IMR-90 (cell line): ENCODE results near the gene VPS37C. TPM values are rescaled to one million over a fixed set of nuclear protein-coding genes. Genes with fewer than 3 reads are reported as not detected.

Source experiments
- ATAC-seq: fragments of 200-7000 bp; cut with Tn5 transposase; 2 replicates; pipeline ENCODE4 v1.9.1; 2020; ENCODE audit warnings: low read depth, mild to moderate bottlenecking, moderate library complexity
- BruUV-seq: library from RNA; stranded (reverse); fragments of 400-500 nt; replicated peaks from 2 replicates; lab custom pipeline; 2021; lab: Mats Ljungman, UMichigan
- CTCF ChIA-PET: fragments of 300-600 bp; formaldehyde crosslinking; extraction: SDS; loops from one replicate; lab custom pipeline; 2021; ENCODE audit warnings: antibody characterized with exemption; lab: Yijun Ruan, JAX
- POLR2A ChIA-PET: fragments of 300-600 bp; sonication (Branson Sonifier 250); formaldehyde crosslinking; loops from one replicate; lab custom pipeline; 2022; ENCODE audit warnings: antibody characterized with exemption; ENCODE audit not compliant: unreplicated experiment; lab: Charles Lee
- DNase-seq: peaks from one replicate; pipeline ENCODE4 v3.0.0; 2013
- H2AFZ ChIP-seq: replicated peaks from 2 replicates; pipeline ENCODE3; 2013; ENCODE audit warnings: low read length, mild to moderate bottlenecking; ENCODE audit not compliant: poor library complexity
- H2AK5ac ChIP-seq: 2 replicates; pipeline ENCODE4 v1.6.1; 2013; ENCODE audit warnings: low read depth, low read length, inconsistent platforms
- H2AK9ac ChIP-seq: replicated peaks from 2 replicates; pipeline ENCODE3; 2013; ENCODE audit warnings: mild to moderate bottlenecking, low read depth, low read length, moderate library complexity; ENCODE audit not compliant: poor library complexity
- H2BK120ac ChIP-seq: 2 replicates; pipeline ENCODE4 v1.6.1; 2013; ENCODE audit warnings: low read depth, low read length, inconsistent platforms
- H2BK15ac ChIP-seq: 3 replicates; pipeline ENCODE4 v1.6.1; 2013; ENCODE audit warnings: low read depth, low read length, inconsistent platforms
- H2BK20ac ChIP-seq: 2 replicates; pipeline ENCODE4 v1.6.1; 2013; ENCODE audit warnings: low read depth, mild to moderate bottlenecking, inconsistent platforms, low read length, moderate library complexity
- H2BK5ac ChIP-seq: 2 replicates; pipeline ENCODE4 v1.6.1; 2013; ENCODE audit warnings: mild to moderate bottlenecking, low read depth, low read length, inconsistent platforms; ENCODE audit not compliant: poor library complexity, severe bottlenecking
- H3K14ac ChIP-seq: replicated peaks from 2 replicates; pipeline ENCODE4 v1.6.1; 2013; ENCODE audit warnings: low read depth, low read length, inconsistent platforms
- H3K18ac ChIP-seq: 2 replicates; pipeline ENCODE4 v1.6.1; 2013; ENCODE audit warnings: low read depth, low read length, control low read depth
- H3K23ac ChIP-seq: 2 replicates; pipeline ENCODE4 v1.6.1; 2013; ENCODE audit warnings: low read depth, low read length, inconsistent platforms
- H3K27ac ChIP-seq: 2 replicates; pipeline ENCODE4 v1.5.1; 2013; ENCODE audit warnings: mild to moderate bottlenecking, control low read depth, low read length; ENCODE audit not compliant: insufficient read depth
- H3K27me3 ChIP-seq: 2 replicates; pipeline ENCODE4 v1.6.1; 2013; ENCODE audit warnings: low read length; ENCODE audit not compliant: control insufficient read depth, insufficient read depth
- H3K36me3 ChIP-seq: 2 replicates; pipeline ENCODE4 v1.6.1; 2013; ENCODE audit warnings: low read length, mixed read lengths; ENCODE audit not compliant: control insufficient read depth, insufficient read depth
- H3K4ac ChIP-seq: 2 replicates; pipeline ENCODE4 v1.6.1; 2013; ENCODE audit warnings: low read depth, low read length, inconsistent platforms
- H3K4me1 ChIP-seq: 2 replicates; pipeline ENCODE4 v1.6.1; 2013; ENCODE audit warnings: low read length, mixed read lengths; ENCODE audit not compliant: control insufficient read depth, insufficient read depth
- H3K4me2 ChIP-seq: 2 replicates; pipeline ENCODE4 v1.6.1; 2013; ENCODE audit warnings: low read depth, mild to moderate bottlenecking, control low read depth, low read length, moderate library complexity
- H3K4me3 ChIP-seq: 2 replicates; pipeline ENCODE4 v1.5.1; 2013; ENCODE audit warnings: low read depth, mild to moderate bottlenecking, control low read depth, low read length, moderate library complexity; ENCODE audit not compliant: insufficient read depth
- H3K56ac ChIP-seq: 2 replicates; pipeline ENCODE4 v1.6.1; 2013; ENCODE audit warnings: low read length, inconsistent platforms; ENCODE audit not compliant: insufficient read depth; ENCODE audit errors: extremely low read depth
- H3K79me1 ChIP-seq, 2 experiments: 2 replicates each; pipeline ENCODE4 v1.6.1; 2013; ENCODE audit warnings: low read length in 2 of 2, inconsistent platforms in 1 of 2, low read depth in 1 of 2
- H3K9ac ChIP-seq: 2 replicates; pipeline ENCODE4 v1.6.1; 2013; ENCODE audit warnings: low read depth, low read length, control low read depth
- H3K9me1 ChIP-seq: 2 replicates; pipeline ENCODE4 v1.6.1; 2013; ENCODE audit warnings: low read length, inconsistent platforms; ENCODE audit not compliant: insufficient read depth
- H3K9me3 ChIP-seq: 2 replicates; pipeline ENCODE4 v1.6.1; 2013; ENCODE audit warnings: low read length; ENCODE audit not compliant: control insufficient read depth, insufficient read depth
- H4K20me1 ChIP-seq: 2 replicates; pipeline ENCODE4 v1.6.1; 2013; ENCODE audit warnings: low read length, inconsistent platforms; ENCODE audit not compliant: insufficient read depth
- H4K5ac ChIP-seq: 2 replicates; pipeline ENCODE4 v1.6.1; 2013; ENCODE audit warnings: mild to moderate bottlenecking, low read depth, low read length, control low read depth
- H4K8ac ChIP-seq, 2 experiments: 2 replicates each; pipeline ENCODE4 v1.6.1; 2013; ENCODE audit warnings: low read depth in 2 of 2, low read length in 2 of 2, control low read depth in 1 of 2, inconsistent platforms in 1 of 2
- H4K91ac ChIP-seq: 2 replicates; pipeline ENCODE4 v1.6.1; 2013; ENCODE audit warnings: low read depth, low read length, inconsistent platforms; ENCODE audit not compliant: insufficient read depth
- BHLHE40 ChIP-seq: fragments of 150-350 bp; IDR thresholded peaks from 2 replicates; pipeline ENCODE4 v1.6.1; 2016; ENCODE audit warnings: mild to moderate bottlenecking, low read depth, low read length
- CTCF ChIP-seq: conservative IDR thresholded peaks from 2 replicates; pipeline ENCODE4 v1.5.1; 2012; ENCODE audit warnings: mild to moderate bottlenecking, low read depth, low read length, improper control_type of control experiment
- RAD21 ChIP-seq: IDR thresholded peaks from 2 replicates; pipeline ENCODE4 v1.6.1; 2012; ENCODE audit warnings: low read length, improper control_type of control experiment
- RFX5 ChIP-seq: IDR thresholded peaks from 2 replicates; pipeline ENCODE4 v1.8.0; 2012; ENCODE audit warnings: low read depth, mild to moderate bottlenecking, low read length, moderate library complexity
- SMC3 ChIP-seq: fragments of 150-350 bp; IDR thresholded peaks from 2 replicates; pipeline ENCODE4 v1.6.1; 2016; ENCODE audit warnings: low read depth, mild to moderate bottlenecking, antibody characterized with exemption, low read length, moderate library complexity
- WGBS, 2 experiments: methylation state at CpG; one replicate each; pipeline versions ENCODE4 v1.1.5 to v1.1.7; 2013; ENCODE audit warnings: missing lambda C conversion rate in 2 of 2; ENCODE audit not compliant: insufficient read length in 1 of 2; ENCODE audit errors: extremely low coverage in 2 of 2; 5-methylcytosine and 5-hydroxymethylcytosine counted together
- dilution Hi-C: fragments of 300-500 bp; cut with HindIII; formaldehyde crosslinking; loops from one replicate; pipeline ENCODE4 v1.14.3; 2018; ENCODE audit warnings: low sequenced_read_pairs; ENCODE audit not compliant: unreplicated experiment
- in situ Hi-C: fragments of 300-500 bp; cut with MboI; formaldehyde crosslinking; loops from 3 replicates; pipeline ENCODE4 v1.14.3; 2019; ENCODE audit warnings: low sequenced_read_pairs, inconsistent platforms, mixed read lengths
- intact Hi-C: fragments of 100-400 bp; cut with micrococcal nuclease; formaldehyde crosslinking; loops from 2 replicates; pipeline ENCODE4 v1.10.0; 2022
- polyA plus RNA-seq, 3 experiments: library from polyadenylated mRNA; depleted of rRNA; stranded (reverse); fragments of >200 nt; gene quantifications; 2 replicates each; pipeline ENCODE4 v1.2.3, GENCODE V29; 2012; ENCODE audit warnings: low replicate concordance in 1 of 3
- total RNA-seq: library from RNA; depleted of rRNA; stranded (reverse); fragments of >200 nt; gene quantifications from 2 replicates; pipeline ENCODE4 v1.2.3, GENCODE V29; 2012

Gene VPS37C
- total and polyA plus RNA-seq, 2 of the 4 experiments (the other 2 are of a cell fraction): 3.2 to 13.2 TPM

DNA sequence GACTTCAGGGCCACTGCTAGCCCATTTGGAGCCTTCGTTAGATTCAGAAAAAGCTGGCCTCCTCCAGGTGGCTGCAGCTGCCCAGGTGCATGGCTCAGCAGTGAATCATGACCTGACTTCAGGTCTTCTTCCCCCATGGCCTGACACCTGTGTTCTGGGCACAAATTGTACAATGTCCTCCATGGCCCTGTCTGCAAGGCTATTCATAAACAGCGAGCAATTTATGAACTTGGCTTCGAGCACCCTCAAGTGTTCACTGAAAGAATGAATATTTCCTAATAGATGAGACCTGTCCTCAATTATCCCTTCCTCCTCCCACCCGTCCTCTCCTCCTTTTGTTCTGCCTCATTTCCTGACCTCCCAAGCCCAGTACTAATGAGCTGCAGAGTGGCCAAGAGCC lies 12.2 kb upstream of the VPS37C start:
- intact Hi-C loops: loop anchor here (1.0 to 5.0 kb wide), 3 partner anchors 203 to 341 kb away; partner anchors contain the start of gene PRPF19

More for the DNA sequence above, 12.2 kb upstream of the VPS37C start:
- in situ Hi-C loops (no loop called here), dilution Hi-C loops (no loop called here)
- Histone ChIP-seq H3K4ac (no peak overlapping the region), H3K4me2 (no peak overlapping the region), H4K5ac (no peak overlapping the region), H3K56ac (no peak overlapping the region), H2BK5ac (no peak overlapping the region), H4K20me1 (no peaks in the 10 kb centered on the region), H3K36me3 (no peaks in the 10 kb centered on the region), H3K9me1 (no peaks in the 10 kb centered on the region), H4K8ac (no peak overlapping the region), H3K9me3 (no peaks in the 10 kb centered on the region; the same call in none of the 2 replicates), H3K14ac (no peak overlapping the region), H4K91ac (no peak overlapping the region), H3K79me1 (no peaks in the 10 kb centered on the region), H2BK120ac (no peak overlapping the region), H3K27ac (no peak overlapping the region), H3K18ac (no peak overlapping the region), H3K4me1 (no peaks in the 10 kb centered on the region), H2AFZ (no peak overlapping the region), H2BK20ac (no peak overlapping the region), H3K23ac (no peak overlapping the region), H3K9ac (no peak overlapping the region), H2AK9ac (no peak overlapping the region), H3K4me3 (no peak overlapping the region), H2BK15ac (no peak overlapping the region), H2AK5ac (no peak overlapping the region), H3K27me3 (peaks cover 59% of the 10 kb centered on the region)
- ATAC-seq (peak; percentile 49), DNase-seq (peak; percentile 34)
- CTCF ChIA-PET: interaction anchor here (0.6 kb wide), 2 partner anchors 210 to 218 kb away, joined by 3 to 6 read pairs; no protein-coding TSS in a partner anchor
- no TSS peak for BruUV-seq
- 0% methylated on average over 1 of the region's 4 CpGs; no CpG with 5 or more reads in 1 of the 2 experiments for WGBS, 2 experiments
- peak; percentile 57 for TF ChIP-seq RAD21
- TF ChIP-seq CTCF: peak; percentile 53
- TF ChIP-seq RFX5: no peak
- TF ChIP-seq SMC3: peak; percentile 45
- TF ChIP-seq BHLHE40: no peak
- POLR2A ChIA-PET: no interaction called here
